ENCODE measurements around the gene CENPU.

The CENPU gene

DNA sequence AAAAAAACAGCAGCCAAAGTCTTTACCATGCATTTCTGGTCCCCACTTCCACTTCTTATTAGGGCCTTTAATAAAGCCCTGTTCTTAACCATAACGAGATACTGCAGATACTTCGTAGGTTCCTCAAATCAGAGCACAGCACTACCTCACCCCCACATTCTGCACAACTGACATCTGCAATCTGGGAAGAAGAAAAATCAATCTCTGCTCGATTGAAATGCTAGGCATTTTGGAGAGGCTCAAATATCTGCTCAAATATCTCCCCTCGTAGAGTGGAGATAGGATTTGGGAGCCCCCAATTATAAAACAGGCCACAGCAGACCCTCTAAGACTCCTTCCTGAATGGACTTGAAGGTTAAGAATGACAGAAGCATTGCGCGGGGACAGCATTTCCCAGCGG lies 40.3 kb upstream of the CENPU start:
- CTCF ChIA-PET, result no interaction called here
- H3K4me1 ChIP-seq (ENCODE audit: control insufficient read depth, insufficient read depth, low read length), result no peaks in the 10 kb centered on the region
- TF ChIP-seq KLF1 (tag by site-specific recombination; IDR thresholded peaks at IDR 0.05), result no peak
- TF ChIP-seq, protein P1, sequence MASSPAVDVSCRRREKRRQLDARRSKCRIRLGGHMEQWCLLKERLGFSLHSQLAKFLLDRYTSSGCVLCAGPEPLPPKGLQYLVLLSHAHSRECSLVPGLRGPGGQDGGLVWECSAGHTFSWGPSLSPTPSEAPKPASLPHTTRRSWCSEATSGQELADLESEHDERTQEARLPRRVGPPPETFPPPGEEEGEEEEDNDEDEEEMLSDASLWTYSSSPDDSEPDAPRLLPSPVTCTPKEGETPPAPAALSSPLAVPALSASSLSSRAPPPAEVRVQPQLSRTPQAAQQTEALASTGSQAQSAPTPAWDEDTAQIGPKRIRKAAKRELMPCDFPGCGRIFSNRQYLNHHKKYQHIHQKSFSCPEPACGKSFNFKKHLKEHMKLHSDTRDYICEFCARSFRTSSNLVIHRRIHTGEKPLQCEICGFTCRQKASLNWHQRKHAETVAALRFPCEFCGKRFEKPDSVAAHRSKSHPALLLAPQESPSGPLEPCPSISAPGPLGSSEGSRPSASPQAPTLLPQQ (tag by site-specific recombination; IDR thresholded peaks at IDR 0.05), result no peak
- no peak for TF ChIP-seq YY1 (tag by site-specific recombination; IDR thresholded peaks at IDR 0.05)
- TF ChIP-seq ZNF433 (tag by site-specific recombination; IDR thresholded peaks at IDR 0.05; ENCODE audit: low read depth), result no peak
- no peak for TF ChIP-seq KLF8 (tag by site-specific recombination; IDR thresholded peaks at IDR 0.05)
- no peak for TF ChIP-seq ZNF341 (tag by site-specific recombination; IDR thresholded peaks at IDR 0.05; ENCODE audit: low read depth)
- TF ChIP-seq KLF9 (tag by site-specific recombination; IDR thresholded peaks at IDR 0.05; ENCODE audit: low read depth), result no peak
- TF ChIP-seq BCL11B (tag by site-specific recombination; IDR thresholded peaks at IDR 0.05; ENCODE audit: low read depth), result no peak
- TF ChIP-seq, protein P2, sequence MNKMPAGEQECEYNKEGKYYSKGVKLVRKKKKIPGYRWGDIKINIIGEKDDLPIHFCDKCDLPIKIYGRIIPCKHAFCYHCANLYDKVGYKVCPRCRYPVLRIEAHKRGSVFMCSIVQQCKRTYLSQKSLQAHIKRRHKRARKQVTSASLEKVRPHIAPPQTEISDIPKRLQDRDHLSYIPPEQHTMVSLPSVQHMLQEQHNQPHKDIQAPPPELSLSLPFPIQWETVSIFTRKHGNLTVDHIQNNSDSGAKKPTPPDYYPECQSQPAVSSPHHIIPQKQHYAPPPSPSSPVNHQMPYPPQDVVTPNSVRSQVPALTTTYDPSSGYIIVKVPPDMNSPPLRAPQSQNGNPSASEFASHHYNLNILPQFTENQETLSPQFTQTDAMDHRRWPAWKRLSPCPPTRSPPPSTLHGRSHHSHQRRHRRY (tag by site-specific recombination; IDR thresholded peaks at IDR 0.05), result no peak
- TF ChIP-seq GLI2 (tag by site-specific recombination; IDR thresholded peaks at IDR 0.05; ENCODE audit: borderline replicate concordance, low read depth), result no peak
- TF ChIP-seq ZBTB21 (tag by site-specific recombination; IDR thresholded peaks at IDR 0.05), result no peak
- POLR2A ChIA-PET, result no interaction called here
- no peaks in the 10 kb centered on the region for H3K9me3 ChIP-seq (ENCODE audit: control insufficient read depth, insufficient read depth, low read depth, low read length)
- H3K4me3 ChIP-seq (ENCODE audit: low read depth, low read length), result no peak overlapping the region
- peaks cover 0 to 28% of the 10 kb centered on the region in 2 experiments; a peak in 1 of 3 replicates for H3K36me3 ChIP-seq (ENCODE audit: control insufficient read depth in 2 of 2, insufficient read depth in 1 of 2, low read length in 2 of 2)
- no peak overlapping the region for H3K27ac ChIP-seq (ENCODE audit: extremely low read depth, low read depth, low read length)

DNA sequence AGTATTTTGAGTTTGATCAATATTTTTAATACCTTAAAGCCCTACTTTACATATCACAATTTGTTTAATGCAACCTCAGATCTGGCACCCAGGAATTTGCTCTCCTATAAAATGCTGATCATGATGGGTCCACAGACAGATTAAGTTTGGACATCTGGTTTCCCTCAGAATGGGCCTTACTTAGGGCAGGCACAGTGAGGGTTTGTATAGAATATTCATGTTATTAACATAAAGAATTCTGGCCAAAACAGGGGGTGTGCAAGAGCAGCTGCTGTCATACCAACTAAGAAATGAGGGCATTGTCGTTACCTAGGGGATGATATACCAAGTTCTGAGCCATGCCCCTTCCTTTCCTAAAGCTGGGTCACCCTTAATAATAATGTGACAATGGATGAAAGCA lies 37.5 kb upstream of the CENPU start:
- CTCF ChIA-PET, result no interaction called here
- TF ChIP-seq ZNF366 (tag by site-specific recombination; conservative IDR thresholded peaks at IDR 0.05) (no peak), ZNF660 (tag by site-specific recombination; IDR thresholded peaks at IDR 0.05) (no peak), ZNF19 (tag by site-specific recombination; IDR thresholded peaks at IDR 0.05; ENCODE audit: low read depth) (no peak), ZIC2 (tag by site-specific recombination; IDR thresholded peaks at IDR 0.05) (no peak), ZNF837 (tag by site-specific recombination; IDR thresholded peaks at IDR 0.05) (no peak), ZNF16 (tag by site-specific recombination; IDR thresholded peaks at IDR 0.05; ENCODE audit: low read depth) (no peak), ZNF211 (tag by site-specific recombination; IDR thresholded peaks at IDR 0.05; ENCODE audit: low read depth) (no peak), SETDB1 (IDR thresholded peaks at IDR 0.05; ENCODE audit: insufficient read length, low read length) (no peak), ZNF555 (tag by site-specific recombination; conservative IDR thresholded peaks at IDR 0.05) (no peak)
- TF ChIP-seq, protein P3, sequence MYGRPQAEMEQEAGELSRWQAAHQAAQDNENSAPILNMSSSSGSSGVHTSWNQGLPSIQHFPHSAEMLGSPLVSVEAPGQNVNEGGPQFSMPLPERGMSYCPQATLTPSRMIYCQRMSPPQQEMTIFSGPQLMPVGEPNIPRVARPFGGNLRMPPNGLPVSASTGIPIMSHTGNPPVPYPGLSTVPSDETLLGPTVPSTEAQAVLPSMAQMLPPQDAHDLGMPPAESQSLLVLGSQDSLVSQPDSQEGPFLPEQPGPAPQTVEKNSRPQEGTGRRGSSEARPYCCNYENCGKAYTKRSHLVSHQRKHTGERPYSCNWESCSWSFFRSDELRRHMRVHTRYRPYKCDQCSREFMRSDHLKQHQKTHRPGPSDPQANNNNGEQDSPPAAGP (tag by site-specific recombination; IDR thresholded peaks at IDR 0.05), result no peak

More for the DNA sequence above, 37.5 kb upstream of the CENPU start:
- H3K36me3 ChIP-seq (ENCODE audit: control insufficient read depth in 2 of 2, insufficient read depth in 1 of 2, low read length in 2 of 2), result peaks cover 0 to 40% of the 10 kb centered on the region in 2 experiments; a peak in 2 of 3 replicates
- H3K9me3 ChIP-seq (ENCODE audit: control insufficient read depth, insufficient read depth, low read depth, low read length), result no peaks in the 10 kb centered on the region
- no peak overlapping the region for H3K27ac ChIP-seq (ENCODE audit: extremely low read depth, low read depth, low read length)
- H3K4me1 ChIP-seq (ENCODE audit: control insufficient read depth, insufficient read depth, low read length), result no peaks in the 10 kb centered on the region
- POLR2A ChIA-PET, result no interaction called here
- no peak overlapping the region for H3K4me3 ChIP-seq (ENCODE audit: low read depth, low read length)

All from HEK293 (cell line).